HepG2 (cell line): Measurements from ENCODE around the gene SIK3. TPM values are rescaled to one million over a fixed set of nuclear protein-coding genes. Genes with fewer than 3 reads are reported as not detected.

Experiments used
- ATAC-seq: fragments of 200-7000 bp; cut with Tn5 transposase; 3 replicates; pipeline ENCODE4 v1.9.1; 2020; ENCODE audit warnings: mild to moderate bottlenecking, moderate library complexity
- BruUV-seq: library from RNA; stranded (reverse); fragments of 400-500 nt; replicated peaks from 2 replicates; lab custom pipeline; 2021; lab: Mats Ljungman, UMichigan
- CTCF ChIA-PET: fragments of 300-600 bp; formaldehyde crosslinking; extraction: SDS; loops from one replicate; lab custom pipeline; 2021; ENCODE audit warnings: low total read pairs, inconsistent platforms, low intra/inter-chr PET ratio; lab: Yijun Ruan, JAX
- POLR2A ChIA-PET: fragments of 350-600 bp; sonication (Branson Sonifier 250); formaldehyde crosslinking; loops from one replicate; lab custom pipeline; 2020; ENCODE audit warnings: antibody characterized with exemption, inconsistent platforms; lab: Yijun Ruan, JAX
- DNase-seq: peaks from one replicate; pipeline ENCODE4 v3.0.0-alpha.2; 2015; ENCODE audit warnings: low spot score
- FAIRE-seq: peaks from 3 replicates; lab custom pipeline; 2011; peaks lifted over from hg19 to GRCh38; lab: Jason Lieb, UNC
- H2AFZ ChIP-seq: one replicate; pipeline ENCODE4 v1.6.1; 2011; ENCODE audit warnings: low read length, inconsistent platforms
- H3K27ac ChIP-seq: fragments of 300-600 bp; 3 replicates; pipeline ENCODE4 v1.8.0; 2011; ENCODE audit warnings: mixed run types, mild to moderate bottlenecking, mixed read lengths, low read length, inconsistent platforms; ENCODE audit not compliant: insufficient read depth; ENCODE audit errors: extremely low read length
- H3K27me3 ChIP-seq, 2 experiments: fragments of 200-600 bp in 1 of 2; 2 replicates in 1 of 2; 3 replicates in 1 of 2; pipeline versions ENCODE4 v1.6.0 to v1.8.0; 2011; ENCODE audit warnings: low read length in 2 of 2, mild to moderate bottlenecking in 2 of 2, moderate library complexity in 2 of 2, inconsistent platforms in 1 of 2; ENCODE audit not compliant: insufficient read depth in 2 of 2, control insufficient read depth in 1 of 2
- H3K36me3 ChIP-seq, 2 experiments: fragments of 200-600 bp in 1 of 2; replicated peaks in 1 of 2; 2 replicates in 1 of 2; 3 replicates in 1 of 2; pipeline versions ENCODE4 v1.5.1 to v1.8.0; 2011; ENCODE audit warnings: low read length in 2 of 2, inconsistent platforms in 1 of 2; ENCODE audit not compliant: insufficient read depth in 2 of 2, control insufficient read depth in 1 of 2
- H3K4me1 ChIP-seq: 2 replicates; pipeline ENCODE4 v1.5.1; 2012; ENCODE audit warnings: low read length, inconsistent platforms; ENCODE audit not compliant: insufficient read depth
- H3K4me2 ChIP-seq: 2 replicates; pipeline ENCODE4 v1.6.0; 2011; ENCODE audit warnings: low read depth, low read length, inconsistent platforms
- H3K4me3 ChIP-seq, 3 experiments: fragments of 200-600 bp in 1 of 3; sonication (generic), shearing (Covaris generic) in 1 of 3; replicated peaks in 1 of 3; 2 replicates each; pipeline ENCODE4 v1.5.1; 2011 to 2016; ENCODE audit warnings: low read length in 3 of 3, inconsistent platforms in 2 of 3, low read depth in 2 of 3, mild to moderate bottlenecking in 2 of 3, control low read depth in 1 of 3, mixed read lengths in 1 of 3; ENCODE audit not compliant: insufficient read depth in 1 of 3
- H3K79me2 ChIP-seq: one replicate; pipeline ENCODE4 v1.6.1; 2011; ENCODE audit warnings: low read length, inconsistent platforms; ENCODE audit not compliant: insufficient read depth
- H3K9ac ChIP-seq: 2 replicates; pipeline ENCODE4 v1.6.0; 2011; ENCODE audit warnings: mild to moderate bottlenecking, low read depth, low read length, inconsistent platforms; ENCODE audit not compliant: insufficient read depth
- H3K9me3 ChIP-seq: 2 replicates; pipeline ENCODE4 v1.5.1; 2012; ENCODE audit warnings: mild to moderate bottlenecking, low read length
- H4K20me1 ChIP-seq: 2 replicates; pipeline ENCODE4 v1.6.0; 2011; ENCODE audit warnings: inconsistent platforms, mild to moderate bottlenecking, low read length, moderate library complexity; ENCODE audit not compliant: insufficient read depth
- ATAD3A ChIP-seq: sonication (generic); formaldehyde crosslinking; IDR thresholded peaks from 2 replicates; pipeline ENCODE4 v1.4.0; 2020; ENCODE audit warnings: missing genetic modification reagents
- IKZF4 ChIP-seq: sonication (generic); formaldehyde crosslinking; IDR thresholded peaks from 2 replicates; pipeline ENCODE4 v1.5.1; 2020; ENCODE audit warnings: borderline replicate concordance, mild to moderate bottlenecking, low read depth, missing genetic modification reagents; ENCODE audit errors: not compliant biosample characterization
- MED1 ChIP-seq: sonication (generic); formaldehyde crosslinking; IDR thresholded peaks from 2 replicates; pipeline ENCODE4 v1.4.0; 2020; ENCODE audit warnings: missing genetic modification reagents
- RNF219 ChIP-seq: sonication (generic); formaldehyde crosslinking; IDR thresholded peaks from 2 replicates; pipeline ENCODE4 v1.5.0; 2020; ENCODE audit warnings: mild to moderate bottlenecking, missing genetic modification reagents
- TEAD3 ChIP-seq: optimal IDR thresholded peaks from 2 replicates; pipeline ENCODE3; 2016; ENCODE audit warnings: borderline replicate concordance
- ZNF484 ChIP-seq: sonication (generic); formaldehyde crosslinking; IDR thresholded peaks from 2 replicates; pipeline ENCODE4 v1.5.1; 2020; ENCODE audit warnings: mild to moderate bottlenecking, low read depth, missing genetic modification reagents, borderline replicate concordance
- ZNF770 ChIP-seq: sonication (generic); formaldehyde crosslinking; IDR thresholded peaks from 2 replicates; pipeline ENCODE4 v1.5.0; 2020; ENCODE audit warnings: mild to moderate bottlenecking, missing genetic modification reagents
- WGBS: methylation state at CpG from one replicate; pipeline ENCODE4 v1.1.6; 2017; ENCODE audit warnings: low lambda C conversion rate; 5-methylcytosine and 5-hydroxymethylcytosine counted together
- in situ Hi-C: cut with HindIII; loops from 2 replicates; pipeline ENCODE4 v1.10.0; 2017; ENCODE audit warnings: low pct_unique_long_range_greater_than_20kb; ENCODE audit not compliant: extremely low pct_ligation_motif_present
- intact Hi-C: fragments of 100-400 bp; cut with micrococcal nuclease; formaldehyde crosslinking; loops from one replicate; pipeline ENCODE4 v1.10.0; 2022; ENCODE audit not compliant: unreplicated experiment
- polyA plus RNA-seq, 8 experiments: library from polyadenylated mRNA; depleted of rRNA in 3 of 8; stranded (reverse) in 7 of 8; unstranded in 1 of 8; fragments of >200 nt; fragmentation: Illumina TruSeq in 4 of 8; extraction: Trizol in 4 of 8; gene quantifications; 2 replicates each; pipeline versions ENCODE4 v1.2.1 to v1.2.3, GENCODE V29; 2011 to 2016; ENCODE audit warnings: low read depth in 4 of 8, missing spikeins in 1 of 8, mixed read lengths in 1 of 8; ENCODE audit not compliant: insufficient read depth in 1 of 8
- total RNA-seq, 5 experiments: library from RNA; depleted of rRNA; stranded (reverse); fragments of >200 nt; fragmentation: Illumina TruSeq; extraction: Trizol; gene quantifications; 2 replicates each; pipeline ENCODE4 v1.2.3, GENCODE V29; 2016; ENCODE audit warnings: low read depth in 1 of 5

The SIK3 gene
- total and polyA plus RNA-seq, 2 of the 13 experiments (the other 11 are each of a cell fraction or from before 2014, with no cell fraction given) = 5.7 to 9.8 TPM

GRCh38 chr11:117010808-117011540 lies 87.3 kb downstream of the SIK3 start (continued):
- no peak for TF ChIP-seq IKZF4 (CRISPR knock-in tag)

- no peak for ATAC-seq
- intact Hi-C loops = no loop called here
- in situ Hi-C loops = no loop called here
These were observed 88.2 kb downstream of the SIK3 start for GRCh38 chr11:117009905-117010605.

More at GRCh38 chr11:117009905-117010605, 88.2 kb downstream of the SIK3 start:
- WGBS = 77% methylated on average over 3 of the region's 3 CpGs
- Histone ChIP-seq H2AFZ (no peak overlapping the region), H3K4me1 (no peaks in the 10 kb centered on the region), H3K9me3 (no peaks in the 10 kb centered on the region), H4K20me1 (peaks cover 9% of the 10 kb centered on the region; the same call in 1 of the 2 replicates), H3K27ac (no peak overlapping the region), H3K4me2 (no peak overlapping the region), H3K9ac (no peak overlapping the region), H3K36me3 (peaks cover 0 to 1% of the 10 kb centered on the region in 2 experiments; a peak in 1 of 5 replicates), H3K27me3 (no peaks in the 10 kb centered on the region), H3K4me3 (no peak overlapping the region), H3K79me2 (peaks cover 14% of the 10 kb centered on the region)
- POLR2A ChIA-PET = no interaction called here
- DNase-seq (no peak), FAIRE-seq (no peak)
- BruUV-seq = no TSS peak
- CTCF ChIA-PET = no interaction called here
- TF ChIP-seq ATAD3A = no peak
- no peak for TF ChIP-seq TEAD3
- TF ChIP-seq ZNF484 (CRISPR knock-in tag) = no peak
- no peak for TF ChIP-seq MED1 (CRISPR knock-in tag)
- TF ChIP-seq RNF219 = no peak
- TF ChIP-seq ZNF770 = no peak
